HUES6 (cell line): ENCODE results near the gene TMEM187.
"Not testable (repeated sequence)": the region's sequence is repeated elsewhere in the genome, so short reads cannot be mapped to it uniquely, and the experiment has no call there.

Experiments used
- H3K27ac ChIP-seq: 2 replicates; pipeline ENCODE4 v1.7.0; 2013; ENCODE audit warnings: low read depth, mild to moderate bottlenecking, low read length, inconsistent platforms
- H3K27me3 ChIP-seq: 2 replicates; pipeline ENCODE4 v1.6.1; 2013; ENCODE audit warnings: low read length; ENCODE audit not compliant: control insufficient read depth, insufficient read depth
- H3K36me3 ChIP-seq: 2 replicates; pipeline ENCODE4 v1.6.1; 2013; ENCODE audit warnings: low read length; ENCODE audit not compliant: control insufficient read depth, insufficient read depth
- H3K4me1 ChIP-seq: 2 replicates; pipeline ENCODE4 v1.6.1; 2013; ENCODE audit warnings: low read length; ENCODE audit not compliant: control insufficient read depth, insufficient read depth
- H3K4me3 ChIP-seq: 2 replicates; pipeline ENCODE4 v1.5.1; 2013; ENCODE audit warnings: low read depth, low read length
- H3K9ac ChIP-seq: one replicate; pipeline ENCODE4 v1.6.1; 2013; ENCODE audit warnings: mild to moderate bottlenecking, low read length
- H3K9me3 ChIP-seq: 2 replicates; pipeline ENCODE4 v1.6.1; 2013; ENCODE audit warnings: low read depth, low read length; ENCODE audit not compliant: control insufficient read depth, insufficient read depth

TMEM187 gene

DNA sequence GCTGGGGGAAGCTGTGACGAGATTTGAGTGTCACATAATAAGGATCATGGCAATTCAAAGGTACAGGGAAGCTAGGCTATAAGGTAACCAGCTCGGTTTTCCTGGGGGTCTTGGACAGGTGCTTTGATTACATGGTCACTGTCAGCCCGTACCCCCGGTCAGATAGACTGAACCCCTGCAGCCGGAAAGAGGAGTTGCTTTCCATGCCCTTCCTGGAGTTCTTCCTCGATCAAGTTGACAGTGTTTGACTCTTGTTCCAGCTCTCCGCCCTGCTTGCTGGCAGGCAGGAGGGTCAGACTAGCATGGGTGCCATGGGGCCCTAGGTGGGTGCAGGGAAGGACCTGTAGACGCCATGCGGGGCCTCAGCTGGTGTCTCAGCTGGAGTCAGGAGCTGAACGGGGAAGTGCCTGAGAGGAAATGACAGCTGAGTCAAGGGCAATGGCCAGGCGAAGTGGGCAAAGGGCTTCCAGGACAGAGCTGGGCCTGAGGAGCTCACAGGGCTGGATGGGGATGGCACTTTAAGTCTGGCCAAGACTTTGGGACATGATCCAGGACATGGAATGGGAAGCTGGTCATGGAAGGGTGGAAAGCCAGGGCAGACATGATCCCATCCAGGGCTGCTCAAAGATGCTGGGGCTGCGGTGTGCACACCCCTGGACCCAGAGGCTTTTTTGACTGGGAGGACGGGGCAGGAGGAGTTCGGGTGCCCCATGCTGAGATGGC lies 1.6 kb downstream of the TMEM187 start:
- Histone ChIP-seq H3K4me3 (peak overlapping the region; percentile 81; the same call in 1 of the 2 replicates), H3K9ac (peak overlapping the region; percentile 98), H3K27me3 (no peaks in the 10 kb centered on the region), H3K27ac (no peak overlapping the region), H3K9me3 (no peaks in the 10 kb centered on the region), H3K36me3 (no peaks in the 10 kb centered on the region), H3K4me1 (peaks cover 20% of the 10 kb centered on the region)

DNA sequence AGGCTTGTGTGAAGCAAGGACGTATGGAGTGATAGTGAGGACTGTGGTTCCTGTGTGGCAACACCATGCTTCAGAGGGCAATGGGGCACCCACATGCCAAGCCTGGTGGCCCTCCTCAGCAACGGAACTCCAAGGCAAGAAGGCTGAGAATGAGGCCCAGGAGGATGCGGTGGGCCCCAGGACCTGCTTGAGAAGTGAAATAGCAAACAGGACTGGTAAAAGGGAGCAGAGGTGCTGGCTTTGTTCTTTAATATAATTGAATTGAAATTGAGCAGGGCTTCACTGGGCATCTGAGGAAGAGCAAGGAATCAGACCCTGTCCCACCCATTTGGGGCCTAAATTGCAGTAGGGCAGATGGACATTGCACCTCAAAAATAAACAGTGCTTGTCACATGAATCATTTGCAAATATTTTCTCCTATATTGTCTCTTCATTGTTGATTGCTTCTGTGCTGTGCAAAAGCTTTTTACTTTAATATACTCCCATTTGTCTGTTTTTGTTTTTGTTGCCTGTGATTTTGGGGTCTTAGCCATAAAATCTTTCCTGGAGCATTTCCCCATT lies 2.3 kb downstream of the TMEM187 start:
- Histone ChIP-seq H3K27ac (no peak overlapping the region), H3K4me3 (no peak overlapping the region; the same call in 1 of the 2 replicates), H3K4me1 (peaks cover 15% of the 10 kb centered on the region; the same call in 1 of the 2 replicates), H3K36me3 (no peaks in the 10 kb centered on the region), H3K27me3 (no peaks in the 10 kb centered on the region), H3K9ac (peak overlapping the region; percentile 98), H3K9me3 (no peaks in the 10 kb centered on the region)

DNA sequence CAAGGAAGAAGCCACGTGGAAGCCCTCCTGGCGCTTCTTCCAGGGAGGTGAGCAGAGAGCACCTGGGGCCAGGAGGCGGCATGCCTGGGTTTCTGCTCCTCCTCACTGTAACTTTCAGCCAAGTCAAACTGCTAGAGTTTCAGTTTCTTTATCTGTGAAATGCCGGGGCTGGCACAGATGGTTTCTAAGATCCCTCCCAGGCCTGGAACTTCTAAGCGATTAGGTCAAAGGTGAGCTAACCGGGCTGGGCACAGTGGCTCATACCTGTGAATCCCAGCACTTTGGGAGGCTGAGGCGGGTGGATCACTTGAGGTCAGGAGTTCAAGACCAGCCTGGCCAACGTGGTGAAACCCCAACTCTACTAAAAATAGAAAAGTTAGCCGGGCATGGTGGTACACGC lies 7.8 kb downstream of the TMEM187 start:
- H3K9me3 ChIP-seq, result peaks cover 13% of the 10 kb centered on the region; the same call in 1 of the 2 replicates
- not testable (repeated sequence) for H3K27me3 ChIP-seq, H3K27ac ChIP-seq, H3K4me3 ChIP-seq, H3K4me1 ChIP-seq, H3K9ac ChIP-seq, H3K36me3 ChIP-seq

DNA sequence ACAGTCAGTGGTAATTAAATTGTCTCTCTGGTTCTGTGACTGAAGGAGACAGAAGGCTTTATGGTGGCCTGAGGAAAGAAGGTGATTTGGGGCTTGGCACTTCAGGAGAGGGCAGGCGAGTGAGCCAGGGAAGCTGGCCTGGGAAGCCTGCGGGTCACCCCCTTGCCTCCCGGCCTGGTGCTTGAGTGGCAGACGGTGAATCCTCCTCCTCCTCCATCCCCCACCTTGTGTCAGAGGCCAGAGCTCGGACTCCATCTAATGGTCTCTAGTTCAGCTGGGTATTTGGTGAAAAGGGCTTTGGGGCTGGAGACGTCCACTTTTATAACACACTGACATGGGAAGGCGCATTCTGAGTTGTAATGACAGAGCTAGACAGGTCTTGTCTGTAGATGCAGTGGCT lies 8.7 kb downstream of the TMEM187 start:
- Histone ChIP-seq H3K4me3 (no peak overlapping the region), H3K36me3 (no peaks in the 10 kb centered on the region), H3K9ac (no peak overlapping the region), H3K27me3 (no peaks in the 10 kb centered on the region), H3K4me1 (peaks cover 5% of the 10 kb centered on the region), H3K27ac (no peak overlapping the region), H3K9me3 (peaks cover 13% of the 10 kb centered on the region; the same call in 1 of the 2 replicates)

DNA sequence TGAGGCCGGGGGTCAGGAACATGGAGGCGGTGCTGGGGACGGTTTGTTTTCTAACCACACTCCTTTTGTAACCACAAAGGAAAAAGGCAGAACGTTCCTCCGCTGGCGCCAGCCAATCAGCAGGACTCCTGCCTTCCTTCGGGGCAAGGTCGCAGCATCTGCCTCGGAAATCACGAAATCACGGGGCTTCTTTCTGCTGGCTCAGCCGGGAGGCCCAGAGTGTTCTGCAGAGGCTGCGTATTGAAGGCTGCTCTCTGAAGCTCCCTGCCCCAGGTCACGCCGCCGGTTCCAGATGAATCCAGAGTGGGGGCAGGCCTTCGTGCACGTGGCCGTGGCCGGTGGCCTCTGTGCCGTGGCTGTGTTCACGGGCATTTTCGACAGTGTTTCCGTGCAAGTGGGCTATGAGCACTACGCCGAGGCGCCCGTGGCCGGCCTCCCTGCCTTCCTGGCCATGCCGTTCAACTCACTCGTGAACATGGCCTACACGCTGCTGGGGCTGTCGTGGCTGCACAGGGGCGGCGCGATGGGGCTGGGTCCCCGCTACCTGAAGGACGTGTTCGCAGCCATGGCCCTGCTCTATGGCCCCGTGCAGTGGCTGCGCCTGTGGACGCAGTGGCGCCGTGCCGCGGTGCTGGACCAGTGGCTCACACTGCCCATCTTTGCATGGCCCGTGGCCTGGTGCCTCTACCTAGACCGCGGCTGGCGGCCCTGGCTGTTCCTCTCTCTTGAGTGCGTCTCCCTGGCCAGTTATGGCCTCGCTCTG lies 9.4 kb downstream of the TMEM187 start:
- H3K9ac ChIP-seq, result no peak overlapping the region
- peaks cover 13% of the 10 kb centered on the region; the same call in 1 of the 2 replicates for H3K9me3 ChIP-seq
- no peak overlapping the region for H3K27ac ChIP-seq
- H3K4me1 ChIP-seq, result peaks cover 5% of the 10 kb centered on the region
- H3K4me3 ChIP-seq, result no peak overlapping the region
- no peaks in the 10 kb centered on the region for H3K27me3 ChIP-seq
- H3K36me3 ChIP-seq, result no peaks in the 10 kb centered on the region

DNA sequence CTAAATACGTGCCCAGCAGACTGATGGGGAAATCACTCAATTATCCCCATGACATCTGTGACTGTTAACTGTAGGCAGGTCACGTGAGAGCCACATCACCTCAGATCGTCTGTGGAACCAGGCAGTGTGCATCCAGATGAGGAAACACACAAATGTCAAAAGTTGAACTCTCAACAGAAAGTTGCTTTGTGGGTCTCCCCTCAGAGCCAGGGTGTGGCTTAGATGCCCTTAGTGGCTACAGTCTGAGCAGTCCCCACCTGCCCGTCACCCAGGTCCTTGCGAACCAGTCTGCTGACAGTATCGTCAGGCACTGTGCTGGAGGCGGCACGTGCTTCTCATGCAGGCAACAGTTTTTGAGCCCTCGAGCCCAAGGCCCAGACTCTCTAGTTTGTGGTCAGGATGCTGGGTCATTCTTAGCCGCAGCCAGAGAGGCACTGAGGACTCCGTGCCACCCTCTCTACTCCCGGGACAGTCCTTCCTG lies 10.8 kb downstream of the TMEM187 start:
- Histone ChIP-seq H3K9ac (no peak overlapping the region), H3K4me3 (no peak overlapping the region), H3K4me1 (peaks cover 5% of the 10 kb centered on the region), H3K27ac (no peak overlapping the region), H3K9me3 (peaks cover 13% of the 10 kb centered on the region; the same call in 1 of the 2 replicates), H3K36me3 (no peaks in the 10 kb centered on the region), H3K27me3 (no peaks in the 10 kb centered on the region)

DNA sequence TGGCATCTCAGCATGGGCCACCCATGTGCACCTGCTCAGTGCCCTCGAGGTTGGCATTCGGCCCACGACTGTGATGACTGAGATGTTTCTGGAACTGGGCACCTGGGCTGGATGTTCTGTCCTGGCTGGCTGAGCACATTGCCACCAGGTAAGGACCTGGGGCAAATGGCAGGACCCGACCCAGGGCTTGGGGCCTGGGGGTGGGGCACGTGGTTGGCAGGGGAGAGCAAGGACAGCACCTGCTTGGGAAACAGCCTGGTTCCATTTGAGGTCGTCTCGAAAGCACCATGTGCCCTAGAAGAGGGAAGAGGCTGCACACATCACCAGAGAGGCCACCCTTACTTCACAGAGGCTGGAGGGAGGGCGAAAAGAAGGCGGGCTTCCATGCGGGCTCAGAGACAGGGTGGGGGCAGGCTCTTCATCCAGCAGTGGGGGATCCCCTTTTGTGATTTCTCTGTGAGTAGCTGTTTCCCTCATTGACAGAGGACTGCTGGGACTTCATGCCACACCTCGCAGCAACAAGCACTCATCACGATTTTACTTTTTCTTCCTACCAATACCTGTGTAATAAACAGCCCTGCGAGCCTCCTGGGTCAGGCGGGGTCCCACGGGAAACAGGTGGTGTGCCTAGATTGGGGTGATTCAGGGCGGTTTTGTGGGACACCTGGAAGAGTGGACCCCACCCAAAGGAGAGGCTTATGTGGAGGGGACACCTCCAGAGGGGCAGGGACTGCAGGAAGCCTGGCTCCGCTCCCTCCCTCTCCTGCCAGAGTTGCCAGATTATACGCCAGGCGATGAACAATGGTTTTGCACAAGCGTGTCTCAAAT lies 12.0 kb downstream of the TMEM187 start:
- H3K9ac ChIP-seq, result no peak overlapping the region
- no peak overlapping the region for H3K4me3 ChIP-seq
- no peaks in the 10 kb centered on the region for H3K36me3 ChIP-seq
- peaks cover 5% of the 10 kb centered on the region for H3K4me1 ChIP-seq
- H3K27me3 ChIP-seq, result no peaks in the 10 kb centered on the region
- no peak overlapping the region for H3K27ac ChIP-seq
- H3K9me3 ChIP-seq, result peaks cover 13% of the 10 kb centered on the region; the same call in 1 of the 2 replicates

DNA sequence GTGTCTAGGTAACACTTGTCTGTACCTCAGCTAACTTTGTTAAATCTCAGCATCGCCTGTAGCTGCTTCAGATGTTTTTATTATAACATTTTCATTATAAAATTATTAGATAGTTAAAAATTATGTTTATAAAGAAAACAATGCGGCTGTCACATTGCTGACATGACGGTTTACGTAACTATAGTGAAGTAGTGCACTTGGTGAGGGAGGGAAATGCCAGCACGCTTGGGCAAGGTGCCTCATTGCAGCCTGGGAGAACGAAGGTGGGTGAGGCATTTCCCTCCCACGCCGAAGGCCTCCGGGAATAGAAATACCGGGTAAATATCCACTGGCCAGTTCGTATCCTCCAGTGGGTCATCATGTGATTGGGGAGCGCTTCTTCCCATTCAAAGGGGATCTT lies 15.9 kb downstream of the TMEM187 start:
- Histone ChIP-seq H3K9me3 (peaks cover 4% of the 10 kb centered on the region; the same call in 1 of the 2 replicates), H3K9ac (no peak overlapping the region), H3K27me3 (no peaks in the 10 kb centered on the region), H3K4me3 (no peak overlapping the region), H3K27ac (no peak overlapping the region), H3K36me3 (no peaks in the 10 kb centered on the region), H3K4me1 (no peaks in the 10 kb centered on the region; the same call in 1 of the 2 replicates)

DNA sequence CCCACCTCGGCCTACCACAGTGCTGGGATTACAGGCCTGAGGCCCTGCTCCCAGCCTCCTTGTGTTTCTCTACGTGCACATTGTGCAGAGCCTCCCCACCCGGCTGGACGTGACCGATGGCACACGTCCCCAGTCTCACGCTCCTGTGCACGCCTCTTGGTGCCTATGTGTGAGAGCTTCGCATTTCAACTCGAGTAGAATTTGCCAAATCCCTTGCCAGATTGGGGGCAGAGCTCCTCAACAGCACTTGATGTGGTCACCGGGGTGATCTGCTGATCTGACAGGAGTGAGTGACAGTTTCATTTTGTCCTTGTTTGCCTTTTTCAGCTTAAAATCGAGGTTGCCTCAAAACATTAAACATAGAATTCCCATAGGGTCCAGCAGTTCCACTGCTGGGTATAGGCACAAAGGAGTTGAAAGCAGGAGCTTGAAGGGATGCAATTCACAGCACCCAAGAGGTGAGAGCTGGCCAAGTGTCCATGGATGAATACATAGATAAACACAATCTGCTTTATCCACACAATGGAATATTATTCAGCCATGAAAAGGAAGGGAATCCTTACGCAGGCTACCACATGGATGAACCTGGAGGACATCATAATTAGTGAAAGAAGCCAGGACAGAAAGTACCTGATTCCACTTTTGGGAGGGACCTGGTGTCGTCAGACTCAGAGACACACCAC lies 17.6 kb downstream of the TMEM187 start:
- no peak overlapping the region for H3K27ac ChIP-seq
- H3K4me3 ChIP-seq, result no peak overlapping the region
- no peaks in the 10 kb centered on the region for H3K36me3 ChIP-seq
- H3K27me3 ChIP-seq, result no peaks in the 10 kb centered on the region
- H3K9ac ChIP-seq, result no peak overlapping the region
- H3K9me3 ChIP-seq, result peaks cover 7% of the 10 kb centered on the region; the same call in 1 of the 2 replicates
- H3K4me1 ChIP-seq, result no peaks in the 10 kb centered on the region

DNA sequence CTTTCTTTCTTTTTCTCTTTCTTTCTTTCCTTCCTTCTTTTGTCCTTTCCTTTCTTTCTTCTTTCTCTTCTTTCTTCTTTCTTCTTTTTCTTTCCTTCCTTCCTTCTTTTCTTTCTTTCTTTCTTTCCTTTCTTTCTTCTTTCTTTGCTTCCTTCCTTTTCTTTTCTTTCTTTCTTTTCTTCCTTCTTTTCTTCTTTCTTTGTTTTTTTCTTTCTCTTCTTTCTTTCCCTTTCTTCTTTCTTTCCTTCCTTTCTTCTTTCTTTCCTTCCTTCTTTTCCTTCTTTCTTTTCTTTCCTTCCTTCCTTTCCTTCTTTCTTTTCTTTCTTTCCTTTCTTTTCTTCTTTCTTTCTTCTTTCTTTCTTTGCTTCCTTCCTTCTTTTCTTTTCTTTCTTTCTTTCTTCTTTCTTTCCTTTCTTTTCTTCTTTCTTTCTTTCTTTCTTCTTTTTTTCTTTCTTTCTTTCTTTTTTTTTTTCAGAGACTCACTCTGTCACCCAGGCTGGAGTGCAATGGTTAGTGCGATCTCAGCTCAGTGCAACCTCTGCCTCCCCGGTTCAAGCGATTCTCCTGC lies 18.5 kb downstream of the TMEM187 start:
- H3K27me3 ChIP-seq, result no peaks in the 10 kb centered on the region
- peaks cover 9% of the 10 kb centered on the region; the same call in 1 of the 2 replicates for H3K9me3 ChIP-seq

More for the DNA sequence above, 18.5 kb downstream of the TMEM187 start:
- Histone ChIP-seq H3K27ac (no peak overlapping the region), H3K36me3 (no peaks in the 10 kb centered on the region), H3K9ac (no peak overlapping the region), H3K4me3 (no peak overlapping the region), H3K4me1 (no peaks in the 10 kb centered on the region)
